Calu3 (cell line): Measurements from ENCODE around the gene ITGA7. TPM values are rescaled to one million over a fixed set of nuclear protein-coding genes. Genes with fewer than 3 reads are reported as not detected.

ENCODE experiments used
- BruUV-seq: library from RNA; stranded (reverse); fragments of 400-500 nt; replicated peaks from 2 replicates; lab custom pipeline; 2021; lab: Mats Ljungman, UMichigan
- CTCF ChIA-PET: fragments of 300-600 bp; sonication (Branson Sonifier 250); formaldehyde crosslinking; loops from one replicate; lab custom pipeline; 2022; ENCODE audit warnings: antibody characterized with exemption; lab: Charles Lee
- DNase-seq: peaks from one replicate; pipeline ENCODE4 v3.0.0; 2022
- H3K27ac Mint-ChIP-seq: one replicate; pipeline ENCODE4 v1.8.0; 2022; ENCODE audit warnings: mixed read lengths; ENCODE audit not compliant: unreplicated experiment
- H3K27me3 Mint-ChIP-seq: one replicate; pipeline ENCODE4 v1.8.0; 2022; ENCODE audit warnings: mixed read lengths; ENCODE audit not compliant: unreplicated experiment
- H3K36me3 Mint-ChIP-seq: one replicate; pipeline ENCODE4 v1.8.0; 2022; ENCODE audit warnings: mild to moderate bottlenecking, moderate library complexity, mixed read lengths; ENCODE audit not compliant: insufficient read depth, unreplicated experiment
- H3K4me1 Mint-ChIP-seq: one replicate; pipeline ENCODE4 v1.8.0; 2022; ENCODE audit warnings: mild to moderate bottlenecking, low read depth, mixed read lengths; ENCODE audit not compliant: unreplicated experiment
- H3K4me3 Mint-ChIP-seq: one replicate; pipeline ENCODE4 v1.8.0; 2022; ENCODE audit warnings: mild to moderate bottlenecking, low read depth, moderate library complexity, mixed read lengths; ENCODE audit not compliant: unreplicated experiment
- H3K9me3 Mint-ChIP-seq: one replicate; pipeline ENCODE4 v1.8.0; 2022; ENCODE audit warnings: low read depth, mixed read lengths; ENCODE audit not compliant: unreplicated experiment
- intact Hi-C: fragments of 100-400 bp; cut with micrococcal nuclease; formaldehyde crosslinking; loops from one replicate; pipeline ENCODE4 v1.10.0; 2022; ENCODE audit not compliant: unreplicated experiment
- total RNA-seq: library from RNA; stranded (reverse); gene quantifications from 2 replicates; pipeline ENCODE4 v1.2.3, GENCODE V29; 2022
- TF ChIP-seq, protein P1 (sequence below): fragments of 200-600 bp; IDR thresholded peaks from one replicate; pipeline ENCODE4 v1.8.0; 2022; ENCODE audit warnings: antibody characterized with exemption; ENCODE audit not compliant: unreplicated experiment

The ITGA7 gene
- total RNA-seq, 1 experiment from 2014 or later, result 5.9 TPM

DNA sequence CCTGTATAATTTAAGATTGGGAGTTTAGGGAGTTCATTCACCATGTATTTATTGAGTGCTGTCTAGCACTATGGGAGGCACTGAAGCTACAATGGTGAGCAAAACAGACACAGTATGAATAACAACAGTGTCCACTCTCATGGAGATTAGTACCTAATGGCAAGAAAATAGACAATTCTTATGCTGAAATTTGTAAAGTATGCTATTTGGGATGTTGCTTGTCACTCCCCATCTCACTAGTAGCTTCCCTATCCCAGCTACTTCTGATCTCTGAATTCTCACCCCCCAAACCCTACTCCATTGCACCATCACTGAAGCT lies 39.2 kb upstream of the ITGA7 start:
- TF ChIP-seq, protein P1, sequence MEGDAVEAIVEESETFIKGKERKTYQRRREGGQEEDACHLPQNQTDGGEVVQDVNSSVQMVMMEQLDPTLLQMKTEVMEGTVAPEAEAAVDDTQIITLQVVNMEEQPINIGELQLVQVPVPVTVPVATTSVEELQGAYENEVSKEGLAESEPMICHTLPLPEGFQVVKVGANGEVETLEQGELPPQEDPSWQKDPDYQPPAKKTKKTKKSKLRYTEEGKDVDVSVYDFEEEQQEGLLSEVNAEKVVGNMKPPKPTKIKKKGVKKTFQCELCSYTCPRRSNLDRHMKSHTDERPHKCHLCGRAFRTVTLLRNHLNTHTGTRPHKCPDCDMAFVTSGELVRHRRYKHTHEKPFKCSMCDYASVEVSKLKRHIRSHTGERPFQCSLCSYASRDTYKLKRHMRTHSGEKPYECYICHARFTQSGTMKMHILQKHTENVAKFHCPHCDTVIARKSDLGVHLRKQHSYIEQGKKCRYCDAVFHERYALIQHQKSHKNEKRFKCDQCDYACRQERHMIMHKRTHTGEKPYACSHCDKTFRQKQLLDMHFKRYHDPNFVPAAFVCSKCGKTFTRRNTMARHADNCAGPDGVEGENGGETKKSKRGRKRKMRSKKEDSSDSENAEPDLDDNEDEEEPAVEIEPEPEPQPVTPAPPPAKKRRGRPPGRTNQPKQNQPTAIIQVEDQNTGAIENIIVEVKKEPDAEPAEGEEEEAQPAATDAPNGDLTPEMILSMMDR, result no peak
- H3K9me3 Mint-ChIP-seq, result no peaks in the 10 kb centered on the region
- intact Hi-C loops, result no loop called here
- no TSS peak for BruUV-seq
- H3K4me1 Mint-ChIP-seq, result peaks cover 21% of the 10 kb centered on the region
- H3K27ac Mint-ChIP-seq, result no peak overlapping the region
- H3K4me3 Mint-ChIP-seq, result no peak overlapping the region
- H3K36me3 Mint-ChIP-seq, result peaks cover 33% of the 10 kb centered on the region
- CTCF ChIA-PET, result interaction anchor here (0.6 to 1.5 kb wide), 3 partner anchors 9 to 22 kb away, joined by 5 to 10 read pairs (median 6); no protein-coding TSS in a partner anchor
- DNase-seq, result no peak
- peaks cover 28% of the 10 kb centered on the region for H3K27me3 Mint-ChIP-seq

DNA sequence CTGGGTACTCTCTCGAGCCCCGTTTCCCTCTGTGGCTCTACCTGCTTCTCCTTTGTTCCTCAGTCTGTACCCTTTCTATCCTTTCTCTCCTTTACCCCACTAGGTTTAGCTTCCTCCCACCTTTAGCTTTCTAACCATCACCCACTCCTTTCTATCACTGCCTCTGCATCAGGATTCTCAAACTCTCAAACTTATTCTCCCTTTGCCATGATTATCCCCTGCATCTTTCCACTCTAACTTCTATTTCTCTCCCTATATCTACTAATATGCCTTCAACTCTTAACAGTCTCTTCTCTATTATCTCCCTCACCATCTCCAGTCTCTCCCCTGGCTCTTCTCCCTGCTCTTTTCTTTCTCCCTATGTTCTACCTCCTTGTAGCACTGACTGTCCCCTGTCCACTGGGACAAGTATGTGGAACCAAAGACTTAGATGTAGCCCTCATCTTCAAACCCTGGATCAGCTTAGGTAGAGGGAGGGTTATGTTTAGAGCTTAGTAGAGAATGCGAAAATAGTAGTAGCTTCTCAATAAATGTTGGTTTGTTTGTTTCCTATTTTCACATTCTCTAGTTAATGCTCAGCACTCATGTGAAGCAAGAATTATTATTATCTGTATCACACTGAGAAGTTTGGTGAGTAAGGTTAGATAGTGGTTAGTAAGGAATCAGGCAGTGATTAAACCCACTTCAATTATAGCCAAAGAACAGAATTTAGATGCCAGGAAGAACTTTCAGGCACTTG lies 38.6 kb upstream of the ITGA7 start:
- peaks cover 33% of the 10 kb centered on the region for H3K36me3 Mint-ChIP-seq
- H3K4me3 Mint-ChIP-seq, result no peak overlapping the region
- no peaks in the 10 kb centered on the region for H3K9me3 Mint-ChIP-seq
- H3K27me3 Mint-ChIP-seq, result peaks cover 34% of the 10 kb centered on the region
- peak overlapping the region; percentile 13 for H3K27ac Mint-ChIP-seq
- no peak for DNase-seq
- TF ChIP-seq, protein P1, result no peak
- intact Hi-C loops, result no loop called here
- BruUV-seq, result no TSS peak
- peaks cover 24% of the 10 kb centered on the region for H3K4me1 Mint-ChIP-seq
- CTCF ChIA-PET, result interaction anchor here (0.6 to 1.5 kb wide), 3 partner anchors 9 to 22 kb away, joined by 5 to 10 read pairs (median 6); no protein-coding TSS in a partner anchor

DNA sequence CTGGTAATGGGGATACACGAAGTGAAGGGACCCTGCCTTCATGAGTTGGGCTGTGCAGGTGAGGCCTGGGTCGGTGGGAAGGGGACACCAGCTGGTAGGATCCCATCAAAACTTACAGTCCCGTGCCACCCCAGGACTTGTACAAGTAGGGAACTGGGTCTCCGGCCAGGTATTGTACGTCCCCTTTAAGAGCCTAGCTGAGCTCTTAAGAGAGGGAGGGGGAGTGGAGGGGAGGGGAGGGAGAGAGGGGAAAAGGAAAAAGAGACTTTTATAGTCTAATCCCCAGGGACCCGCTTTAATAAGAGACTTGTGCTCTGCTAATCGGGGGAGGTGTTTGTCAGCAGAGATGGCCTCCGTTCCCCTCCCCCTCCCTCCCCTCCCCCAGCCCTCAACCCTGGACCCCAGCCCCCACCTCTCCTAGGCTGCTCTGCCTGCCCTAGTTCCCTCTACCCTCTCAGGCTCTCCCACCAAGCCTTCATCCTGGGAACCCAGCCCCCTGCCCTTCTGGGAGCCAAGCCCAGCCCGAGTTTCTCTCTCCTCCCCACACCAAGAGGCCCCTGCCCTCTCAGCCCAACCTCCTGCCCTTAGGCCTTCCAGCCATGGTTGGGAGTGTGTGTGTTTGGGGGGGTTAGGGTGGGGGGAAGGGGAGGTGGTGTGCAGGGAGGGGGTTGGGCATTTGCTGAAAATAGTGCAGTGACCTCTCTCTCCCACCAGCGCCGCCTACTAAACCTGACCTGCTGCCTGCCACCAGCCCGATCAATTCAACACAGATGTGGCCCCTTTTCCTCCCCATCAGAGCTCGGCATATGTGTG lies 37.9 kb upstream of the ITGA7 start:
- no TSS peak for BruUV-seq
- Mint-ChIP-seq H3K27me3 (peaks cover 35% of the 10 kb centered on the region), H3K9me3 (no peaks in the 10 kb centered on the region), H3K36me3 (peaks cover 33% of the 10 kb centered on the region), H3K4me1 (peaks cover 24% of the 10 kb centered on the region), H3K27ac (peak overlapping the region; percentile 13), H3K4me3 (no peak overlapping the region)
- no peak for DNase-seq
- TF ChIP-seq, protein P1, result no peak
- intact Hi-C loops, result no loop called here
- CTCF ChIA-PET, result interaction anchor here (0.5 kb wide), 1 partner anchor 699 kb away, joined by 3 read pairs; no protein-coding TSS in a partner anchor

DNA sequence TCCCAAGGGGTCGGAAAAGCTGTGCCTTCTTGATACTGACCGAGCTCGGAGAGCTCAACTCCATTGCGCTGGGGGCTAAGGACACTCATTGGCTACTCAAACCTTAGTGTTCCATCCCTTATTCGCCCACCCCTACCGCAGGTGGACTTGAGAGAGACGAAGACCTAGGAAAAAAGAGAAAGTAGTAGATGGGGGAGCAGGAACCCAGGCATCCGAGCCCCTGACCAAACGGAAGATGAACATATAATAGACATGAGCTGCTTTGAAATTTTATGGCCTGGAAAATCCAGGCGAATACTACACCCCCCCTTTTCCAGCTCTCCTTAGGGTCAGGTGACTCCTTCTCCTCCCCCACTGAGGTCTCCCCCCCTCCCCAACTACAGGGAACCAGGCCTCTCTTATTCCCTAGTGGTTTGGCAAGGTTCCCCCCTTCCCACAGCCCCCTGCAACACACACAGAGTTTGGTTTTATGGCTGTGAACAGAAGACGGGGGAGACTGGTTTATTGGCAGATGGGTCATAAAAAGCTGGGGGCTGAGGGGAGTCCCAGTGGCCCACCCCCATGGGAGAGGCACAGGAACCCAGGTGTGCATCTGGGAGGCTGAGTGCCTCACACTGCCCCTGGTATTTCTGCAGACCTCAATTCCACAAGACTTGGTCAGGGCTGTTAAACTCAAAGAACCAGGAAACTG lies 36.8 kb upstream of the ITGA7 start:
- intact Hi-C loops, result no loop called here
- Mint-ChIP-seq H3K36me3 (peaks cover 33% of the 10 kb centered on the region), H3K27me3 (peaks cover 35% of the 10 kb centered on the region), H3K9me3 (no peaks in the 10 kb centered on the region), H3K27ac (no peak overlapping the region), H3K4me1 (peaks cover 24% of the 10 kb centered on the region), H3K4me3 (peak overlapping the region; percentile 73)
- DNase-seq, result no peak
- CTCF ChIA-PET, result interaction anchor here (1.0 to 1.3 kb wide), 2 partner anchors 9 to 196 kb away, joined by 3 to 4 read pairs; no protein-coding TSS in a partner anchor
- TF ChIP-seq, protein P1, result no peak
- BruUV-seq, result no TSS peak
